HepG2 (cell line): ENCODE data around the gene SLC16A6. TPM values are rescaled to one million over a fixed set of nuclear protein-coding genes. Genes with fewer than 3 reads are reported as not detected.

Source experiments
- ARNTL ChIP-seq: sonication (generic); formaldehyde crosslinking; IDR thresholded peaks from 2 replicates; pipeline ENCODE4 v1.4.0; 2020; ENCODE audit warnings: mild to moderate bottlenecking, missing genetic modification reagents
- CENPX ChIP-seq: sonication (generic); formaldehyde crosslinking; IDR thresholded peaks from 2 replicates; pipeline ENCODE4 v1.9.0; 2021; ENCODE audit warnings: mild to moderate bottlenecking, missing genetic modification reagents, moderate library complexity
- ESRRA ChIP-seq: sonication (generic); formaldehyde crosslinking; IDR thresholded peaks from 2 replicates; pipeline ENCODE4 v1.5.1; 2020; ENCODE audit warnings: mild to moderate bottlenecking, low read depth, missing genetic modification reagents
- MAFF ChIP-seq: IDR thresholded peaks from 2 replicates; pipeline ENCODE4 v1.6.1; 2011; ENCODE audit warnings: low read depth, low read length, improper control_type of control experiment
- MXD4 ChIP-seq: IDR thresholded peaks from 2 replicates; pipeline ENCODE4 v1.6.1; 2016; ENCODE audit warnings: mild to moderate bottlenecking, missing biosample characterization, missing genetic modification reagents
- NONO ChIP-seq, 2 experiments: fragments of 450-650 bp in 1 of 2; sonication (generic) in 1 of 2; formaldehyde crosslinking in 1 of 2; IDR thresholded peaks in 1 of 2; conservative IDR thresholded peaks in 1 of 2; 2 replicates each; pipeline versions ENCODE4 v1.6.1 to v1.8.0; 2017 to 2022; ENCODE audit warnings: mild to moderate bottlenecking in 1 of 2, missing genetic modification reagents in 1 of 2, moderate library complexity in 1 of 2
- PLRG1 ChIP-seq: fragments of 450-650 bp; conservative IDR thresholded peaks from 2 replicates; pipeline ENCODE4 v1.6.1; 2016
- SALL1 ChIP-seq: sonication (generic); formaldehyde crosslinking; IDR thresholded peaks from 2 replicates; pipeline ENCODE4 v1.8.0; 2022; ENCODE audit warnings: mild to moderate bottlenecking, missing genetic modification reagents
- SALL2 ChIP-seq: sonication (generic); formaldehyde crosslinking; IDR thresholded peaks from 2 replicates; pipeline ENCODE4 v1.8.1; 2023; ENCODE audit warnings: mild to moderate bottlenecking, missing genetic modification reagents, inconsistent platforms
- ZC3H13 ChIP-seq: sonication (generic); formaldehyde crosslinking; IDR thresholded peaks from 2 replicates; pipeline ENCODE4 v1.8.1; 2023; ENCODE audit warnings: mild to moderate bottlenecking, missing genetic modification reagents, moderate library complexity
- ZFP41 ChIP-seq: sonication (generic); formaldehyde crosslinking; IDR thresholded peaks from 2 replicates; pipeline ENCODE4 v1.4.0; 2020; ENCODE audit warnings: mild to moderate bottlenecking, missing genetic modification reagents, borderline replicate concordance
- ZNF761 ChIP-seq: sonication (generic); formaldehyde crosslinking; conservative IDR thresholded peaks from 2 replicates; pipeline ENCODE4 v1.4.0; 2020; ENCODE audit warnings: mild to moderate bottlenecking, missing genetic modification reagents
- polyA plus RNA-seq, 8 experiments: library from polyadenylated mRNA; depleted of rRNA in 3 of 8; stranded (reverse) in 7 of 8; unstranded in 1 of 8; fragments of >200 nt; fragmentation: Illumina TruSeq in 4 of 8; extraction: Trizol in 4 of 8; gene quantifications; 2 replicates each; pipeline versions ENCODE4 v1.2.1 to v1.2.3, GENCODE V29; 2011 to 2016; ENCODE audit warnings: low read depth in 4 of 8, missing spikeins in 1 of 8, mixed read lengths in 1 of 8; ENCODE audit not compliant: insufficient read depth in 1 of 8
- total RNA-seq, 5 experiments: library from RNA; depleted of rRNA; stranded (reverse); fragments of >200 nt; fragmentation: Illumina TruSeq; extraction: Trizol; gene quantifications; 2 replicates each; pipeline ENCODE4 v1.2.3, GENCODE V29; 2016; ENCODE audit warnings: low read depth in 1 of 5
- TF ChIP-seq, protein P1 (sequence below), 2 experiments: IDR thresholded peaks; 2 replicates each; pipeline ENCODE4 v1.6.1; 2011 to 2012; ENCODE audit warnings: low read length in 2 of 2, borderline replicate concordance in 1 of 2, low read depth in 1 of 2, mild to moderate bottlenecking in 1 of 2, moderate library complexity in 1 of 2
- TF ChIP-seq, protein P2 (sequence below): sonication (generic); formaldehyde crosslinking; IDR thresholded peaks from 2 replicates; pipeline ENCODE4 v1.5.1; 2020; ENCODE audit warnings: missing genetic modification reagents, mild to moderate bottlenecking, borderline replicate concordance
- TF ChIP-seq, protein P3 (sequence below): sonication (generic); formaldehyde crosslinking; IDR thresholded peaks from 2 replicates; pipeline ENCODE4 v1.5.0; 2020; ENCODE audit warnings: mild to moderate bottlenecking, missing genetic modification reagents
- TF ChIP-seq, protein P4 (sequence below): sonication (generic); formaldehyde crosslinking; IDR thresholded peaks from 2 replicates; pipeline ENCODE4 v1.4.0; 2020; ENCODE audit warnings: missing genetic modification reagents
- TF ChIP-seq, protein P5 (sequence below): sonication (generic); formaldehyde crosslinking; IDR thresholded peaks from 2 replicates; pipeline ENCODE4 v1.5.0; 2020; ENCODE audit warnings: mild to moderate bottlenecking, missing genetic modification reagents, borderline replicate concordance

Gene SLC16A6
- total and polyA plus RNA-seq, 2 of the 13 experiments (the other 11 are each of a cell fraction or from before 2014, with no cell fraction given) = 1.1 to 44.7 TPM

DNA sequence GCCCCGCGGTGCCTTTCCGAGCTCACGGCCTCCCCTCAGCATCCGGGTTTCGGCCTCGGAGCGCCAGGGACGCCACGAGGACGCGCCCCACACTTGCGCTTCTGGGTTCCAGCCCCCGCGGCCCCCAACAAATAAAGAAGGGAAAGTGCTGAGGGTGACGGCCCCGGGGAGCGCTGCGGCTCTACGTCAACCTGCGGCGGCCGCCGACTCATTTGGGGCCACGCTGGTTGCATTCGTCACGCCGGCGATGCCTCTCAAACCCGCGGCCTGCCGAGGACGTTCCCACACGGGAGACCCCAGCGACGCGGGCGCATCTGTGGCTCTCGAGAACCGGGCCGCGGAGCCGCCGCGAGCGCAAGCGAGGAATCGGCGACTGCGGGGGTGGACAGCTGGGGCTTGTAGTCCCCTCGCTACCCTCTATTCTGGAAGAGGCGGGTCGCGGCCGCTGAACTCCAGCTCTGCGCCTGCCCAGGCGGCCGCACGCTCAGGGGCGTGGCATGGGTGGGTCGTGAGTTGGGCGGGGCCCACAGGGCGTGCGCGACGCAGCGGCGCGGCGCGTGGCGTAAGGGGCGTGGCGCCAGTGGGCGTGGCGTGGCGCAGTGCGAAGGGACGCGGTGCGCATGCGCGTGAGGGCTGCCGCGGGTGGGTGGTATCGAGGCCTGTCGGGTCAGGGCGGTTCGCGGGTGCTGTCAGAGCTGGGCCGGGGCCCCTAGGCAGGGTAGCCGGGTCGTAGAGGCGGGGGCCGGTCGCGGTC is 43.3 kb downstream of the SLC16A6 start, which contains the start of gene AMZ2 (continued):
- TF ChIP-seq, protein P1, sequence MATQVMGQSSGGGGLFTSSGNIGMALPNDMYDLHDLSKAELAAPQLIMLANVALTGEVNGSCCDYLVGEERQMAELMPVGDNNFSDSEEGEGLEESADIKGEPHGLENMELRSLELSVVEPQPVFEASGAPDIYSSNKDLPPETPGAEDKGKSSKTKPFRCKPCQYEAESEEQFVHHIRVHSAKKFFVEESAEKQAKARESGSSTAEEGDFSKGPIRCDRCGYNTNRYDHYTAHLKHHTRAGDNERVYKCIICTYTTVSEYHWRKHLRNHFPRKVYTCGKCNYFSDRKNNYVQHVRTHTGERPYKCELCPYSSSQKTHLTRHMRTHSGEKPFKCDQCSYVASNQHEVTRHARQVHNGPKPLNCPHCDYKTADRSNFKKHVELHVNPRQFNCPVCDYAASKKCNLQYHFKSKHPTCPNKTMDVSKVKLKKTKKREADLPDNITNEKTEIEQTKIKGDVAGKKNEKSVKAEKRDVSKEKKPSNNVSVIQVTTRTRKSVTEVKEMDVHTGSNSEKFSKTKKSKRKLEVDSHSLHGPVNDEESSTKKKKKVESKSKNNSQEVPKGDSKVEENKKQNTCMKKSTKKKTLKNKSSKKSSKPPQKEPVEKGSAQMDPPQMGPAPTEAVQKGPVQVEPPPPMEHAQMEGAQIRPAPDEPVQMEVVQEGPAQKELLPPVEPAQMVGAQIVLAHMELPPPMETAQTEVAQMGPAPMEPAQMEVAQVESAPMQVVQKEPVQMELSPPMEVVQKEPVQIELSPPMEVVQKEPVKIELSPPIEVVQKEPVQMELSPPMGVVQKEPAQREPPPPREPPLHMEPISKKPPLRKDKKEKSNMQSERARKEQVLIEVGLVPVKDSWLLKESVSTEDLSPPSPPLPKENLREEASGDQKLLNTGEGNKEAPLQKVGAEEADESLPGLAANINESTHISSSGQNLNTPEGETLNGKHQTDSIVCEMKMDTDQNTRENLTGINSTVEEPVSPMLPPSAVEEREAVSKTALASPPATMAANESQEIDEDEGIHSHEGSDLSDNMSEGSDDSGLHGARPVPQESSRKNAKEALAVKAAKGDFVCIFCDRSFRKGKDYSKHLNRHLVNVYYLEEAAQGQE (IDR thresholded peaks at IDR 0.05; ENCODE audit: borderline replicate concordance in 1 of 2, low read depth in 1 of 2, low read length in 2 of 2) = peak in 1 of 2 experiments; percentile 55; a peak in 1 of 4 replicates
- TF ChIP-seq MXD4 (CRISPR knock-in tag) (peak; percentile 88), CENPX (CRISPR knock-in tag) (no peak), ESRRA (CRISPR knock-in tag) (peak; percentile 54; the same call in 1 of the 2 replicates), ARNTL (CRISPR knock-in tag) (0 out of 2 replicates have a peak, but pooled peaks have one; percentile 19), ZC3H13 (CRISPR knock-in tag) (peak; percentile 93; the same call in 1 of the 2 replicates), MAFF (no peak), NONO (IDR thresholded peaks at IDR 0.05) (no peak), NONO (CRISPR knock-in tag; conservative IDR thresholded peaks at IDR 0.05) (peak; percentile 99), ZFP41 (CRISPR knock-in tag) (no peak), SALL1 (CRISPR knock-in tag) (peak; percentile 90), ZNF761 (CRISPR knock-in tag) (no peak), PLRG1 (no peak), SALL2 (CRISPR knock-in tag) (peak; percentile 73; the same call in 1 of the 2 replicates)
- TF ChIP-seq, protein P2, sequence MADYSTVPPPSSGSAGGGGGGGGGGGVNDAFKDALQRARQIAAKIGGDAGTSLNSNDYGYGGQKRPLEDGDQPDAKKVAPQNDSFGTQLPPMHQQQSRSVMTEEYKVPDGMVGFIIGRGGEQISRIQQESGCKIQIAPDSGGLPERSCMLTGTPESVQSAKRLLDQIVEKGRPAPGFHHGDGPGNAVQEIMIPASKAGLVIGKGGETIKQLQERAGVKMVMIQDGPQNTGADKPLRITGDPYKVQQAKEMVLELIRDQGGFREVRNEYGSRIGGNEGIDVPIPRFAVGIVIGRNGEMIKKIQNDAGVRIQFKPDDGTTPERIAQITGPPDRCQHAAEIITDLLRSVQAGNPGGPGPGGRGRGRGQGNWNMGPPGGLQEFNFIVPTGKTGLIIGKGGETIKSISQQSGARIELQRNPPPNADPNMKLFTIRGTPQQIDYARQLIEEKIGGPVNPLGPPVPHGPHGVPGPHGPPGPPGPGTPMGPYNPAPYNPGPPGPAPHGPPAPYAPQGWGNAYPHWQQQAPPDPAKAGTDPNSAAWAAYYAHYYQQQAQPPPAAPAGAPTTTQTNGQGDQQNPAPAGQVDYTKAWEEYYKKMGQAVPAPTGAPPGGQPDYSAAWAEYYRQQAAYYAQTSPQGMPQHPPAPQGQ (CRISPR knock-in tag) = peak; percentile 54; the same call in 1 of the 2 replicates
- TF ChIP-seq, protein P3, sequence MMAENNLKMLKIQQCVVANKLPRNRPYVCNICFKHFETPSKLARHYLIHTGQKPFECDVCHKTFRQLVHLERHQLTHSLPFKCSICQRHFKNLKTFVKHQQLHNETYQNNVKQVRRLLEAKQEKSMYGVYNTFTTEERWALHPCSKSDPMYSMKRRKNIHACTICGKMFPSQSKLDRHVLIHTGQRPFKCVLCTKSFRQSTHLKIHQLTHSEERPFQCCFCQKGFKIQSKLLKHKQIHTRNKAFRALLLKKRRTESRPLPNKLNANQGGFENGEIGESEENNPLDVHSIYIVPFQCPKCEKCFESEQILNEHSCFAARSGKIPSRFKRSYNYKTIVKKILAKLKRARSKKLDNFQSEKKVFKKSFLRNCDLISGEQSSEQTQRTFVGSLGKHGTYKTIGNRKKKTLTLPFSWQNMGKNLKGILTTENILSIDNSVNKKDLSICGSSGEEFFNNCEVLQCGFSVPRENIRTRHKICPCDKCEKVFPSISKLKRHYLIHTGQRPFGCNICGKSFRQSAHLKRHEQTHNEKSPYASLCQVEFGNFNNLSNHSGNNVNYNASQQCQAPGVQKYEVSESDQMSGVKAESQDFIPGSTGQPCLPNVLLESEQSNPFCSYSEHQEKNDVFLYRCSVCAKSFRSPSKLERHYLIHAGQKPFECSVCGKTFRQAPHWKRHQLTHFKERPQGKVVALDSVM = peak; percentile 56
- TF ChIP-seq, protein P4, sequence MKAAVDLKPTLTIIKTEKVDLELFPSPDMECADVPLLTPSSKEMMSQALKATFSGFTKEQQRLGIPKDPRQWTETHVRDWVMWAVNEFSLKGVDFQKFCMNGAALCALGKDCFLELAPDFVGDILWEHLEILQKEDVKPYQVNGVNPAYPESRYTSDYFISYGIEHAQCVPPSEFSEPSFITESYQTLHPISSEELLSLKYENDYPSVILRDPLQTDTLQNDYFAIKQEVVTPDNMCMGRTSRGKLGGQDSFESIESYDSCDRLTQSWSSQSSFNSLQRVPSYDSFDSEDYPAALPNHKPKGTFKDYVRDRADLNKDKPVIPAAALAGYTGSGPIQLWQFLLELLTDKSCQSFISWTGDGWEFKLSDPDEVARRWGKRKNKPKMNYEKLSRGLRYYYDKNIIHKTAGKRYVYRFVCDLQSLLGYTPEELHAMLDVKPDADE (CRISPR knock-in tag) = peak; percentile 74; the same call in 1 of the 2 replicates
- TF ChIP-seq, protein P5, sequence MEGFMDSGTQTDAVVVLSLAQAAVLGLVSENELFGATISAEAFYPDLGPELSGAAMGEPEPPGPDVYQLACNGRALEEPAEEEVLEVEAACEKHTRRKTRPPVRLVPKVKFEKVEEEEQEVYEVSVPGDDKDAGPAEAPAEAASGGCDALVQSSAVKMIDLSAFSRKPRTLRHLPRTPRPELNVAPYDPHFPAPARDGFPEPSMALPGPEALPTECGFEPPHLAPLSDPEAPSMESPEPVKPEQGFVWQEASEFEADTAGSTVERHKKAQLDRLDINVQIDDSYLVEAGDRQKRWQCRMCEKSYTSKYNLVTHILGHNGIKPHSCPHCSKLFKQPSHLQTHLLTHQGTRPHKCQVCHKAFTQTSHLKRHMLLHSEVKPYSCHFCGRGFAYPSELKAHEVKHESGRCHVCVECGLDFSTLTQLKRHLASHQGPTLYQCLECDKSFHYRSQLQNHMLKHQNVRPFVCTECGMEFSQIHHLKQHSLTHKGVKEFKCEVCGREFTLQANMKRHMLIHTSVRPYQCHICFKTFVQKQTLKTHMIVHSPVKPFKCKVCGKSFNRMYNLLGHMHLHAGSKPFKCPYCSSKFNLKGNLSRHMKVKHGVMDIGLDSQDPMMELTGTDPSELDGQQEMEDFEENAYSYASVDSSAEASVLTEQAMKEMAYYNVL (CRISPR knock-in tag) = peak; percentile 40; the same call in 1 of the 2 replicates
